HG02759 (cell line): ENCODE measurements around the gene PPARA.

Experiments
- ATAC-seq: cut with Tn5 transposase; IDR thresholded peaks from one replicate; pipeline ENCODE4 v1.9.1; 2021; ENCODE audit warnings: mild to moderate bottlenecking, moderate library complexity; ENCODE audit not compliant: unreplicated experiment

PPARA gene

GRCh38 chr22:46113910-46114517 lies 36.3 kb upstream of the PPARA start:
- ATAC-seq, result no peak

- no peak for ATAC-seq
These were observed 35.6 kb upstream of the PPARA start for GRCh38 chr22:46114518-46115387.

GRCh38 chr22:46115388-46115678 lies 35.0 kb upstream of the PPARA start:
- no peak for ATAC-seq

- ATAC-seq, result no peak
These were observed 34.4 kb upstream of the PPARA start for GRCh38 chr22:46115755-46116490.

GRCh38 chr22:46116491-46116958 lies 33.8 kb upstream of the PPARA start:
- peak; percentile 64 for ATAC-seq

GRCh38 chr22:46117206-46118199 lies 32.8 kb upstream of the PPARA start:
- no peak for ATAC-seq

GRCh38 chr22:46119093-46119728 lies 31.1 kb upstream of the PPARA start:
- ATAC-seq, result no peak

- ATAC-seq, result no peak
These were observed 30.5 kb upstream of the PPARA start for GRCh38 chr22:46119729-46120419.

GRCh38 chr22:46120420-46120737 lies 29.9 kb upstream of the PPARA start:
- ATAC-seq, result no peak

- ATAC-seq, result no peak
These were observed 29.2 kb upstream of the PPARA start for GRCh38 chr22:46121079-46121478.

GRCh38 chr22:46121523-46122287 lies 28.6 kb upstream of the PPARA start:
- ATAC-seq, result no peak

- no peak for ATAC-seq
These were observed 27.8 kb upstream of the PPARA start for GRCh38 chr22:46122511-46122971.

- no peak for ATAC-seq
These were observed 27.2 kb upstream of the PPARA start for GRCh38 chr22:46122980-46123693.

- ATAC-seq, result no peak
These were observed 26.5 kb upstream of the PPARA start for GRCh38 chr22:46123694-46124382.

- no peak for ATAC-seq
These were observed 25.8 kb upstream of the PPARA start for GRCh38 chr22:46124383-46125144.

- ATAC-seq, result no peak
These were observed 25.0 kb upstream of the PPARA start for GRCh38 chr22:46125311-46125710.
